Measurements from ENCODE around the gene CDKN2B. TPM values are rescaled to one million over a fixed set of nuclear protein-coding genes. Genes with fewer than 3 reads are reported as not detected.
A peak's percentile ranks its signal among the peaks of the same experiment; 100 is the strongest.

CDKN2B gene
- polyA plus RNA-seq, 3 donors, result 0.30 to 0.33 (median 0.31) TPM

GRCh38 chr9:21997480-21997879, 11.6 kb downstream of the CDKN2B start:
- no peak for DNase-seq (ENCODE audit: extremely low read depth in 1 of 11, low read depth in 9 of 11, low spot score in 4 of 11)

GRCh38 chr9:21996858-21997257, 12.2 kb downstream of the CDKN2B start:
- DNase-seq (ENCODE audit: extremely low read depth in 1 of 11, low read depth in 9 of 11, low spot score in 4 of 11), result no peak

GRCh38 chr9:21996438-21996837, 12.7 kb downstream of the CDKN2B start:
- no peak for DNase-seq (ENCODE audit: extremely low read depth in 1 of 11, low read depth in 9 of 11, low spot score in 4 of 11)

- DNase-seq (ENCODE audit: extremely low read depth in 1 of 11, low read depth in 9 of 11, low spot score in 4 of 11), result peak in 1 of 11 donors; percentile 25
Observed at GRCh38 chr9:21995666-21996398, 13.3 kb downstream of the CDKN2B start.

- DNase-seq (ENCODE audit: extremely low read depth in 1 of 11, low read depth in 9 of 11, low spot score in 4 of 11), result no peak
Observed at GRCh38 chr9:21995006-21995665, 14.0 kb downstream of the CDKN2B start.

GRCh38 chr9:21994556-21995005, 14.5 kb downstream of the CDKN2B start, which contains the start of gene CDKN2B-AS1:
TSS of gene CDKN2B-AS1 (plus strand) at chr9:21994791.
- no peak for DNase-seq (ENCODE audit: extremely low read depth in 1 of 11, low read depth in 9 of 11, low spot score in 4 of 11)

- DNase-seq (ENCODE audit: extremely low read depth in 1 of 11, low read depth in 9 of 11, low spot score in 4 of 11), result no peak
Observed at GRCh38 chr9:21993893-21994555, 15.1 kb downstream of the CDKN2B start, which contains the start of gene CDKN2A. TSS of gene CDKN2A (minus strand) at chr9:21994392.

GRCh38 chr9:21993007-21993406, 16.1 kb downstream of the CDKN2B start:
- DNase-seq (ENCODE audit: extremely low read depth in 1 of 11, low read depth in 9 of 11, low spot score in 4 of 11), result no peak

GRCh38 chr9:21991072-21991959, 17.8 kb downstream of the CDKN2B start:
- DNase-seq (ENCODE audit: extremely low read depth in 1 of 11, low read depth in 9 of 11, low spot score in 4 of 11), result no peak

- no peak for DNase-seq (ENCODE audit: extremely low read depth in 1 of 11, low read depth in 9 of 11, low spot score in 4 of 11)
Observed at GRCh38 chr9:21989440-21990189, 19.5 kb downstream of the CDKN2B start.

GRCh38 chr9:21988056-21988990, 20.8 kb downstream of the CDKN2B start:
- DNase-seq (ENCODE audit: extremely low read depth in 1 of 11, low read depth in 9 of 11, low spot score in 4 of 11), result no peak

- no peak for DNase-seq (ENCODE audit: extremely low read depth in 1 of 11, low read depth in 9 of 11, low spot score in 4 of 11)
Observed at GRCh38 chr9:21985964-21986667, 23.0 kb downstream of the CDKN2B start.

- DNase-seq (ENCODE audit: extremely low read depth in 1 of 11, low read depth in 9 of 11, low spot score in 4 of 11), result no peak
Observed at GRCh38 chr9:21984101-21984500, 25.0 kb downstream of the CDKN2B start.

GRCh38 chr9:21983561-21983935, 25.6 kb downstream of the CDKN2B start:
- DNase-seq (ENCODE audit: extremely low read depth in 1 of 11, low read depth in 9 of 11, low spot score in 4 of 11), result no peak

GRCh38 chr9:21982861-21983560, 26.1 kb downstream of the CDKN2B start:
- no peak for DNase-seq (ENCODE audit: extremely low read depth in 1 of 11, low read depth in 9 of 11, low spot score in 4 of 11)

GRCh38 chr9:21982391-21982790, 26.7 kb downstream of the CDKN2B start:
- DNase-seq (ENCODE audit: extremely low read depth in 1 of 11, low read depth in 9 of 11, low spot score in 4 of 11), result no peak
